ENCODE results near the gene ATP2A3. TPM values are rescaled to one million over a fixed set of nuclear protein-coding genes. Genes with fewer than 3 reads are reported as not detected.

Gene ATP2A3
- total RNA-seq, 1 donor from 2014 or later = 1.5 TPM

DNA sequence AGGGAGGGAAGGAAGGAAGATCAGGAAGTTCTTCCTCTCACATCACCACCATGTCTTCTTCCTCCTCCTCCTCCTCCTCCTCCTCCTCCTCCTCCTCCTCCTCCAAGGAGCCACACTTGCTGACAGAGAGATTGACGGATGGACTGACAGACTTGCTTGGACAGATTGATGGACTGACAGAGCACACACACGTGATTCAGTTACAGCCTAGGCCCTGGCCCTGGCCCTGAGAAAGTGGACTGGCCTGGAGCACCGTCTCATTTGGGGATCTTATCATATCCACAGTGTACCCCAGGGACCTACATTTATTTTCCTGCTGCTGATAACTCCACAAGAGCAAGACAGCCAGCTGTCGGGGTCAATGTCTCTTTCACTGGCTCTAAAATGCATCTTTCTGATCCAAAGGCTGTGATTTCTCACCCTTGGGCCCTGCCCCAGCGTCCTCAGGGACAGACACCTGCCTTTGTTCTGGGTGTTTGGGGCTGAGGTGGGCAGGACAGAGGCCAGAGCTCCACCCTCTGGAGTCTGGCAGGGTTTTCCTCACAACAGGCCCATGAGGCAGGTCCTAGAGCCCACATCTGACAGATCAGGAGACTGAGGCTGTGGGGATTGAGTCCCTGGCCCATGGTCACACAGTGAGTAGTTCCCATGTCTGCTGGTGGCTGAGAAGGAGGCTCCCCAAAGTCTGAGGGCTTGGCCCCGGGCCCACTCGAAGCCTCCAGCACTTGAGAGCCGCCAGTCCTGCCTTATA lies 45.7 kb downstream of the ATP2A3 start:
- TF ChIP-seq, protein P1, sequence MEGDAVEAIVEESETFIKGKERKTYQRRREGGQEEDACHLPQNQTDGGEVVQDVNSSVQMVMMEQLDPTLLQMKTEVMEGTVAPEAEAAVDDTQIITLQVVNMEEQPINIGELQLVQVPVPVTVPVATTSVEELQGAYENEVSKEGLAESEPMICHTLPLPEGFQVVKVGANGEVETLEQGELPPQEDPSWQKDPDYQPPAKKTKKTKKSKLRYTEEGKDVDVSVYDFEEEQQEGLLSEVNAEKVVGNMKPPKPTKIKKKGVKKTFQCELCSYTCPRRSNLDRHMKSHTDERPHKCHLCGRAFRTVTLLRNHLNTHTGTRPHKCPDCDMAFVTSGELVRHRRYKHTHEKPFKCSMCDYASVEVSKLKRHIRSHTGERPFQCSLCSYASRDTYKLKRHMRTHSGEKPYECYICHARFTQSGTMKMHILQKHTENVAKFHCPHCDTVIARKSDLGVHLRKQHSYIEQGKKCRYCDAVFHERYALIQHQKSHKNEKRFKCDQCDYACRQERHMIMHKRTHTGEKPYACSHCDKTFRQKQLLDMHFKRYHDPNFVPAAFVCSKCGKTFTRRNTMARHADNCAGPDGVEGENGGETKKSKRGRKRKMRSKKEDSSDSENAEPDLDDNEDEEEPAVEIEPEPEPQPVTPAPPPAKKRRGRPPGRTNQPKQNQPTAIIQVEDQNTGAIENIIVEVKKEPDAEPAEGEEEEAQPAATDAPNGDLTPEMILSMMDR (IDR thresholded peaks at IDR 0.05; ENCODE audit: insufficient read depth, low read depth, low read length) = no peak
- no peak for TF ChIP-seq EZH2 (IDR thresholded peaks at IDR 0.05; ENCODE audit: insufficient read depth, low read length)
- Mint-ChIP-seq H3K27ac (ENCODE audit: unreplicated experiment) (no peak overlapping the region), H3K4me3 (ENCODE audit: unreplicated experiment) (no peak overlapping the region), H3K36me3 (ENCODE audit: low read depth, unreplicated experiment) (no peaks in the 10 kb centered on the region), H3K27me3 (ENCODE audit: low read depth, unreplicated experiment) (peaks cover 26% of the 10 kb centered on the region), H3K4me1 (ENCODE audit: low read depth, unreplicated experiment) (no peaks in the 10 kb centered on the region), H3K9me3 (ENCODE audit: unreplicated experiment) (no peaks in the 10 kb centered on the region)
- Histone ChIP-seq H3K27ac (ENCODE audit: low read depth, low read length) (no peak overlapping the region), H3K9ac (ENCODE audit: low read length) (no peak overlapping the region), H2AFZ (ENCODE audit: low read depth, low read length) (no peak overlapping the region), H3K36me3 (ENCODE audit: insufficient read depth, low read length) (no peaks in the 10 kb centered on the region), H3K4me1 (ENCODE audit: insufficient read depth, low read length) (peaks cover 2% of the 10 kb centered on the region), H4K20me1 (ENCODE audit: insufficient read depth, low read length) (no peaks in the 10 kb centered on the region), H3K4me3 (ENCODE audit: insufficient read depth, low read depth, low read length) (no peak overlapping the region), H3K9me3 (ENCODE audit: insufficient read depth, low read depth, low read length) (no peaks in the 10 kb centered on the region), H3K4me2 (ENCODE audit: low read length) (no peak overlapping the region), H3K27me3 (ENCODE audit: insufficient read depth, low read length) (no peaks in the 10 kb centered on the region), H3K79me2 (ENCODE audit: insufficient read depth, low read length) (no peaks in the 10 kb centered on the region)
- FAIRE-seq (no peak), DNase-seq (ENCODE audit: low read depth) (no peak)

DNA sequence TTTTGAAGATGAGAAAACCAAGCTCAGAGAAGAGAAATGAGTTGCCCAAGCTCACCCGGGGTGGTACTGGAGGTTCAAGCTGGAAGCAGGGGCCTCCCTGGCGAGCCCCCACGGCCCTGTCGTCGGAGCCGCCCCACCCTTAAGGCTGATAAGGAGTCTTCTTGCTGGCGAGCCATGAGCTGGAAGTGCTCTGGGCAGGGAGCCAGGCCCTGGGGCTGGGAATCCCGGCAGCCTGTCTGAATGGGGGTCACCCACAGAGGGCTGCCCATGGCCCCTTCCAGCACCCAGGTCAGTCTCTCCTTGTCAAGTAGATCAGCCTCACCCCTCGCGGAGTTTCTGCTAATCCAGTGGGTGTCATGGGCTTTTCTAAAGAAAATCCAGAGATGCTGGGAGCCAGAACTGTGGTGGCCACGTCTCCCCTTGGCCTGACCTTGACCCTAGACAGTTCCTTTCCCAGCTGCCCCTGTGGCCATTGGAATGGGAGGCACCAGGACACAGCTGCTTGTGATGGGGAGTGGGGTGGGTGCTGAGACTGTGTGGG lies 46.8 kb downstream of the ATP2A3 start:
- peak; percentile 22 for DNase-seq (ENCODE audit: low read depth)
- H3K36me3 Mint-ChIP-seq (ENCODE audit: low read depth, unreplicated experiment) = no peaks in the 10 kb centered on the region
- FAIRE-seq = no peak

More for the DNA sequence above, 46.8 kb downstream of the ATP2A3 start:
- TF ChIP-seq EZH2 (IDR thresholded peaks at IDR 0.05; ENCODE audit: insufficient read depth, low read length) = no peak
- TF ChIP-seq, protein P1 (IDR thresholded peaks at IDR 0.05; ENCODE audit: insufficient read depth, low read depth, low read length) = no peak
- H3K9me3 ChIP-seq (ENCODE audit: insufficient read depth, low read depth, low read length) = no peaks in the 10 kb centered on the region
- peaks cover 2% of the 10 kb centered on the region for H3K4me1 ChIP-seq (ENCODE audit: insufficient read depth, low read length)
- H3K36me3 ChIP-seq (ENCODE audit: insufficient read depth, low read length) = no peaks in the 10 kb centered on the region
- Mint-ChIP-seq H3K4me3 (ENCODE audit: unreplicated experiment) (no peak overlapping the region), H3K4me1 (ENCODE audit: low read depth, unreplicated experiment) (no peaks in the 10 kb centered on the region), H3K27ac (ENCODE audit: unreplicated experiment) (no peak overlapping the region), H3K9me3 (ENCODE audit: unreplicated experiment) (no peaks in the 10 kb centered on the region), H3K27me3 (ENCODE audit: low read depth, unreplicated experiment) (peaks cover 26% of the 10 kb centered on the region)
- no peak overlapping the region for H3K9ac ChIP-seq (ENCODE audit: low read length)
- no peaks in the 10 kb centered on the region for H4K20me1 ChIP-seq (ENCODE audit: insufficient read depth, low read length)
- no peak overlapping the region for H3K27ac ChIP-seq (ENCODE audit: low read depth, low read length)
- H2AFZ ChIP-seq (ENCODE audit: low read depth, low read length) = no peak overlapping the region
- H3K4me2 ChIP-seq (ENCODE audit: low read length) = no peak overlapping the region
- H3K79me2 ChIP-seq (ENCODE audit: insufficient read depth, low read length) = no peaks in the 10 kb centered on the region
- H3K4me3 ChIP-seq (ENCODE audit: insufficient read depth, low read depth, low read length) = no peak overlapping the region
- H3K27me3 ChIP-seq (ENCODE audit: insufficient read depth, low read length) = no peaks in the 10 kb centered on the region

Data from astrocyte (in vitro differentiated cells and primary cell).